Left lung (tissue), 10 donors: ENCODE results near the gene VPS33B. TPM values are rescaled to one million over a fixed set of nuclear protein-coding genes. Genes with fewer than 3 reads are reported as not detected.

Source experiments
- ATAC-seq: fragments of 200-7000 bp; cut with Tn5 transposase; one replicate; pipeline ENCODE4 v1.9.1; 2020; ENCODE audit warnings: moderate library complexity
- DNase-seq, 4 donors: peaks; one replicate each; pipeline ENCODE4 v3.0.0-alpha.2; 2013 to 2020
- H3K27ac ChIP-seq, 2 donors: fragments of 200-600 bp; sonication (generic) in 1 of 2; one replicate each; pipeline versions ENCODE4 v1.5.0 to v1.8.0; 2020 to 2021
- H3K27me3 ChIP-seq, 2 donors: fragments of 200-600 bp; sonication (generic) in 1 of 2; one replicate each; pipeline versions ENCODE4 v1.5.0 to v1.8.0; 2020 to 2021
- H3K36me3 ChIP-seq, 2 donors: fragments of 200-600 bp; sonication (generic) in 1 of 2; one replicate each; pipeline versions ENCODE4 v1.5.0 to v1.8.0; 2020 to 2021
- H3K4me1 ChIP-seq, 2 donors: fragments of 200-600 bp; one replicate each; pipeline ENCODE4 v1.8.0; 2021
- H3K4me3 ChIP-seq, 2 donors: fragments of 200-600 bp; sonication (generic) in 1 of 2; one replicate each; pipeline versions ENCODE4 v1.5.0 to v1.8.0; 2020 to 2021; ENCODE audit warnings: mild to moderate bottlenecking in 1 of 2
- H3K9me3 ChIP-seq, 2 donors: fragments of 200-600 bp; sonication (generic) in 1 of 2; one replicate each; pipeline versions ENCODE4 v1.5.0 to v1.8.0; 2020 to 2021
- intact Hi-C, 2 donors: fragments of 100-400 bp; cut with DNase I; formaldehyde crosslinking; loops; one replicate each; pipeline versions ENCODE4 v1.11.2 to v1.14.2; 2022
- polyA plus RNA-seq, 6 donors: library from polyadenylated mRNA; unstranded; fragments of 120-200 nt; gene quantifications; one replicate each; pipeline ENCODE4 v1.2.1, GENCODE V29; 2013; ENCODE audit not compliant: insufficient read length in 6 of 6
- total RNA-seq, 2 donors: library from RNA; stranded (reverse); fragmentation: NEBNext Ultra II Directional; extraction: Animal tissue kit (Norgen Biotek cat#: 25700); gene quantifications; one replicate each; pipeline ENCODE4 v1.2.1, GENCODE V29; 2021
- TF ChIP-seq, protein P1 (sequence below), 2 donors: fragments of 200-600 bp; sonication (generic) in 1 of 2; IDR thresholded peaks; one replicate each; pipeline versions ENCODE4 v1.5.0 to v1.8.0; 2021; ENCODE audit warnings: antibody characterized with exemption in 2 of 2
- donor health status: DM: no; HTN: yes; CAD: no.
- donor health status: DM: no; HTN: no; CAD: no.

The VPS33B gene
- total and polyA plus RNA-seq, 8 donors, result 11.8 to 19.5 (median 18.0) TPM

DNA sequence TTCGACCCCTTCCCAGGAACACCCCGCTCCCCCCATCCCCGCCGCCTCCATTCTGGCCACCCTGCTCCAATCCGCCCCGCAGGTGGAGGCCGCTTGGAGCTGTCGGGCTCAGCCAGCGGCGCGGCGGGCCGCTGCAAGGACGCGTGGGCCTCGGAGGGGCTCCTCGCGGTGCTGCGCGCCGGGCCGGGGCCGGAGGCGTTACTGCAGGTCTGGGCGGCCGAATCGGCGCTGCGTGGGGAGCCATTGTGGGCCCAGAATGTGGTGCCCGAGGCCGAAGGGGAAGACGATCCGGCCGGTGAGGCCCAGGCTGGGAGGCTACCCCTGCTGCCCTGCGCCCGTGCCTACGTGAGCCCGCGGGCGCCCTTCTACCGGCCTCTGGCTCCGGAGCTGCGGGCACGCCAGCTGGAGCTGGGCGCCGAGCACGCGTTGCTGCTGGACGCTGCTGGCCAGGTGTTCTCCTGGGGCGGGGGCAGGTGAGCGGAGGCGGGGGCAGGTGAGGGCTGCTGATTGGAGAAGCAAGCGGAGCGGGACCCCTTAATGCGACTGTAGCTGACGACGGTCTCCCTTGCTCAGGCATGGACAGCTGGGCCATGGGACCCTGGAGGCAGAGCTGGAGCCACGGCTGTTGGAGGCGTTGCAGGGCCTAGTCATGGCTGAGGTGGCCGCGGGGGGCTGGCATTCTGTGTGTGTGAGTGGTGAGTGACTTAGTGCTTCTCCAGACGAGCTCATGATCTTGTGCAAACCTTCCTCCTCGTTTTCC lies 65.2 kb downstream of the VPS33B start:
- Histone ChIP-seq H3K9me3 (no peaks in the 10 kb centered on the region), H3K27me3 (no peaks in the 10 kb centered on the region), H3K4me3 (peak overlapping the region; percentile 50 to 51), H3K27ac (no peak overlapping the region), H3K36me3 (peaks cover 0 to 43% of the 10 kb centered on the region in 2 donors), H3K4me1 (peaks cover 7 to 35% of the 10 kb centered on the region in 2 donors)
- DNase-seq (peak in 2 of 4 donors; percentile 35 to 82), ATAC-seq (peak; percentile 19)
- TF ChIP-seq, protein P1, sequence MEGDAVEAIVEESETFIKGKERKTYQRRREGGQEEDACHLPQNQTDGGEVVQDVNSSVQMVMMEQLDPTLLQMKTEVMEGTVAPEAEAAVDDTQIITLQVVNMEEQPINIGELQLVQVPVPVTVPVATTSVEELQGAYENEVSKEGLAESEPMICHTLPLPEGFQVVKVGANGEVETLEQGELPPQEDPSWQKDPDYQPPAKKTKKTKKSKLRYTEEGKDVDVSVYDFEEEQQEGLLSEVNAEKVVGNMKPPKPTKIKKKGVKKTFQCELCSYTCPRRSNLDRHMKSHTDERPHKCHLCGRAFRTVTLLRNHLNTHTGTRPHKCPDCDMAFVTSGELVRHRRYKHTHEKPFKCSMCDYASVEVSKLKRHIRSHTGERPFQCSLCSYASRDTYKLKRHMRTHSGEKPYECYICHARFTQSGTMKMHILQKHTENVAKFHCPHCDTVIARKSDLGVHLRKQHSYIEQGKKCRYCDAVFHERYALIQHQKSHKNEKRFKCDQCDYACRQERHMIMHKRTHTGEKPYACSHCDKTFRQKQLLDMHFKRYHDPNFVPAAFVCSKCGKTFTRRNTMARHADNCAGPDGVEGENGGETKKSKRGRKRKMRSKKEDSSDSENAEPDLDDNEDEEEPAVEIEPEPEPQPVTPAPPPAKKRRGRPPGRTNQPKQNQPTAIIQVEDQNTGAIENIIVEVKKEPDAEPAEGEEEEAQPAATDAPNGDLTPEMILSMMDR (IDR thresholded peaks at IDR 0.05), result no peak
- intact Hi-C loops, result loop anchor here in 1 of 2 donors (5.0 to 10.0 kb wide), 2 partner anchors 78 to 315 kb away; no protein-coding TSS in a partner anchor

DNA sequence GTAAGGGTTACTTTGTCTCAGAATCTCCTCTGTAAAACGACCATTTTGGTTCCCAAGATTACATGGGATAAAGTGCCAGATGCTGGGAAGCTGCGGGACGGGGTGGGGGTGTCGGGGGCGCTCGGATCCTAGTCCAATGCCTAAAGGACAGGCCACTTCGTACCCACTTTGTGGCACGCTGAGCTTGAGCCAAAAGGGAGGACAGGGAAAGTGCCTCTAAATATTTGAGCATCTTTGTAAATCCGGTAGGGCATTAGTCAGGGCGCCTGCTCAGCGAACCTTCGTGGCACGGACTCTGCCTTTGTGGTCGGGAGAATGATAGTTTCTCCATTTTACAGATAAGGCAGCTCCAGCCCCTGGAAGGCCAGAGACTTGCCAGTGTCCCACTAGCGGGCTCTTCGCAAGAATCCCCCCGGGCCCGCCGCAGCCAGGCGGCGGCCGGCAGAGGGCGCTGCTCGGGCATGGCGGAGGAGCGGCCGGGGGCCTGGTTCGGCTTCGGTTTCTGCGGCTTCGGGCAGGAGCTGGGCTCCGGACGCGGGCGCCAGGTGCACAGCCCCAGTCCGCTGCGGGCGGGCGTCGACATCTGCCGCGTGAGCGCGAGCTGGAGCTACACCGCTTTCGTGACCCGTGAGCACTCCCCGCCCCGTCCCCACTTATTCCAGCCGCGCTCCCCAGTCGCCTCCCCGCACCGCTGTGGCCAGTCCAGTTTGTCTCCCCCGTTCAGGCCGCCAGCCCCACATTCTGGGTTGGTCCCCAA lies 65.9 kb downstream of the VPS33B start:
- peak overlapping the region; percentile 50 to 51 for H3K4me3 ChIP-seq
- DNase-seq (peak; percentile 69 to 93 (median 82)), ATAC-seq (peak; percentile 63)
- no peaks in the 10 kb centered on the region for H3K9me3 ChIP-seq
- H3K36me3 ChIP-seq, result peaks cover 0 to 44% of the 10 kb centered on the region in 2 donors
- H3K27ac ChIP-seq, result no peak overlapping the region
- H3K27me3 ChIP-seq, result no peaks in the 10 kb centered on the region
- H3K4me1 ChIP-seq, result peaks cover 7 to 35% of the 10 kb centered on the region in 2 donors
- TF ChIP-seq, protein P1 (IDR thresholded peaks at IDR 0.05), result peak; percentile 86 to 91
- intact Hi-C loops, result loop anchor here in 1 of 2 donors (5.0 to 10.0 kb wide), 2 partner anchors 78 to 316 kb away; no protein-coding TSS in a partner anchor

DNA sequence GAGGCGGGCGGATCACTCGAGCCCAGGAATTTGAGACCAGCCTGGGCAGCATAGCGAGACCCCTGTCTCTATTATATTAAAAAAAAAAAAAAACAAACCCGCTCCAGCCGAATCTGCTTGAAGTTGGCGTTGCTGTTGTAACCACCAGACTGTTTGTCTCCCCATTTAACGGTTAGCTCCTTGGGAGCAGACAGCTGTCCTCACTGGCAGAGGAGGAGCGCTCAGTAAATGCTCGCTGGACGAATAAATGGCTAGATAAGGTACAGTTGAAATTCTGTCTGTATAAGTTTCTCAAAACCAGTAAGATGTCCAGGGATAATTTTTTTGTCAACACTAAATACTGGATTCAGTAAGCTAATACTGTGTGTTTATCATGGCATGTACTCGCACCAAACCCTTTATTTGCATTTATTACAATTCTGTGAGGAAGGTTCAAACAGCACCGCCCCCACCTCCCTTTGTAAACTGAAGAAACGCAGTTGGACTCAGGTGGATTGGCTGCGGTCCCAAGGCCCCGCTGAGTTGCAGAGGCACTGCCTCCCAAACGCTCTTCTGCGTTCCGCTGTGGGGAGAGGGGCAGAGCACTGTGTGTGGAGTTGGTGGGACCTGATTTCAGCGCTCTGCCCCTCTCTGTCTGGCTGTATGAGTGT lies 66.6 kb downstream of the VPS33B start:
- no peaks in the 10 kb centered on the region for H3K9me3 ChIP-seq
- ATAC-seq, result no peak
- H3K4me1 ChIP-seq, result peaks cover 7 to 35% of the 10 kb centered on the region in 2 donors
- H3K27me3 ChIP-seq, result no peaks in the 10 kb centered on the region
- no peak for DNase-seq
- TF ChIP-seq, protein P1 (IDR thresholded peaks at IDR 0.05), result no peak
- peaks cover 0 to 44% of the 10 kb centered on the region in 2 donors for H3K36me3 ChIP-seq
- peak overlapping the region; percentile 67 to 95 for H3K4me3 ChIP-seq
- intact Hi-C loops, result loop anchor here in 1 of 2 donors (5.0 to 10.0 kb wide), 2 partner anchors 79 to 317 kb away; no protein-coding TSS in a partner anchor
- no peak overlapping the region for H3K27ac ChIP-seq

DNA sequence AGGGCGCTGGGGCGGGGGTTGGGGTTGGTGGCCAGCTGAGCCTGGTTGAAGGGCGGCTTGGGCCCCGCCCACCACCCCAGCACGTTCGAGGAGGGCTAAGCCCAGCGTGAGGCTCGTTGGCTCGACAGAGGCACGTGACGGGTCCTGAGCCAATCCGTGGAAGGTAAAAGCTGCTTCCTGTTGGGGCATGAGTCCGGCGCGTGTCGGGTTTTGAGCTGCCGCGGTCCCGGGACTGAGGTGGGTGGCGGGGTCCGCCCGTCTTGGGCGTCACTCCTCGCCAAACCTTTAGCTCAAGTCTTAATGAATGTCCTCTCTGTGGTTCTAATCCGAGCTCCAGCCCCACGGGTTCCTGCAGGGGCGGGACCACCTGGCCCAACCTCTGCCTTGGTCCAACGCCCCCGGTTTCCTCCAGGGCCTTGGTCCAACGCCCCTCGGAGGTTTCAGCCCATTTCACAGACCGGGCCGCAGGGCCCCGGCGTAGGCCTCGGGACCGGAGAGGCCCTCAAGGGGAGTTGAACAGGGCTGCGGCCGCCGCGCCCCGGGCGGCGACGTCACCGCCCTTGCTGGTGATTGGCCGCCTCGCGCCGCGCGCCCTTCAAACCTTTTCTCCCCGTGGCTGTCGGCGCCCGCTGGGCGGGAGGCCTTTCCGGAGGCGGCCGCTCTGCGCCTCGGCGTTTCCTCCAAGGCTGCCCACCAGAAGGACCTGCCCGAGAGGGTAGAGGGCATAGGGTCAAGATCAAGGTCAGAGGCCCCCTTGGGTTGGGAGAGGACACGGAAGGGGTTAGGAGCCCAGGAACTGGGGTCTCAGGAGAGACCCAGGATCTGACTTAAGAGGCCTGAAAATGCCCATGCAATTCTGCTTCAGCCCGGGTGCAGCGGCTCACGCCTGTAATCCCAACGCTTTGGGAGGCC lies 67.4 kb downstream of the VPS33B start, which contains the start of gene RCCD1:
RCCD1 (plus strand) TSS at position 173 of the 912 bp plus-strand sequence. CDS start 1,851 bp downstream, outside the sequence.
- Histone ChIP-seq H3K27me3 (no peaks in the 10 kb centered on the region), H3K27ac (peak within 1 kb of the TSS; percentile 83 to 84), H3K4me1 (peaks cover 7 to 35% of the 10 kb centered on the region in 2 donors), H3K9me3 (no peaks in the 10 kb centered on the region), H3K4me3 (peak within 1 kb of the TSS; percentile 67 to 95), H3K36me3 (peaks cover 0 to 44% of the 10 kb centered on the region in 2 donors)
- ATAC-seq, result peak; percentile 95
- DNase-seq, result peak; percentile 89 to 98 (median 96)
- TF ChIP-seq, protein P1 (IDR thresholded peaks at IDR 0.05), result peak in 1 of 2 donors; percentile 11
- intact Hi-C loops, result loop anchor here in 1 of 2 donors (5.0 to 10.0 kb wide), 2 partner anchors 80 to 317 kb away; no protein-coding TSS in a partner anchor
